Umbilical cord (tissue), 2 donors: Measurements from ENCODE around the gene SEMA7A. TPM values are rescaled to one million over a fixed set of nuclear protein-coding genes. Genes with fewer than 3 reads are reported as not detected.

Source experiments
- DNase-seq: peaks from one replicate; pipeline ENCODE4 v3.0.0-alpha.2; 2015; ENCODE audit warnings: low spot score
- total RNA-seq: library from RNA; depleted of rRNA; stranded (reverse); fragments of >200 nt; gene quantifications from one replicate; pipeline ENCODE4 v1.2.3, GENCODE V29; 2014; ENCODE audit warnings: low replicate concordance; ENCODE audit not compliant: insufficient read depth

SEMA7A gene
- total RNA-seq, 1 donor from 2014 or later = 23.1 TPM

- DNase-seq = peak; percentile 77
These were observed 44.3 kb downstream of the SEMA7A start for GRCh38 chr15:74389241-74390048.

- DNase-seq = no peak
These were observed 45.3 kb downstream of the SEMA7A start for GRCh38 chr15:74388363-74388951.

DNA sequence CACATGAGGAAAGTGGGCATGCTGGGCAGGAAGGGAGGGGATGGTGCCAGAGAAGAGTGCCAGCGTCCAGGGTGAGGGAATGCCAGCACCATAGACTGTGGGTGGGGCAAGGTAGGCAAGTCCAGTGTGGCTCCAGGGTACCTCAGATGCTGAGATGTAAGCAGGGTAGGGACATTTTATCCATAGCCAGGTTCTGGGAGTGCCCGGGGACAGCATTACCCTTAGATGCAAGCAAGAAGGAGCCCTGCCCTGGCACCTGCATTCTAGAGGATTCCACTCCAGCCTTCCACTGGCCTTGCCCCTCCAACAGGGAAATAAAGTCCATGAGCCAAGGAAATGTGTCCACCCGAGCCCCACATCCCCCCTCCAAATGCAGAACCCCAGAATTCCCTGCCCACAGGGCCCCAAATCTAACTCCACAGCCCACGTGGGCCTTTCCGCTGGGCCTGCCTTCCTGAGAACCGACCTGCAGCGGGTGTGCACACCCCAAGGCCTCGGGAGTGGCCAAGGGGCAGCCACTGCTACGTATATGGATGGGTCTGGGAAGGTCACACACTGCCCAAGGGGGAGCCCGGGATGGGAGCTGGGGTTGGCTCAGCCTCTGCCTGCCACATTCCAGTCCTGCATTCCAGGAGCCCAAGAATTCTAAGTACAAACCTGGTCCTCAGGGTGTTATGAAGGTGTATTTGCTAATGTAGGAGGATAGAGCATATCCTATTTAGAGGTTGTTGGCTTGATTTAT is 46.0 kb downstream of the SEMA7A start:
- DNase-seq = no peak

GRCh38 chr15:74387141-74387541 is 46.6 kb downstream of the SEMA7A start:
- DNase-seq = no peak

- no peak for DNase-seq
These were observed 47.1 kb downstream of the SEMA7A start for GRCh38 chr15:74386496-74387140.

- DNase-seq = peak; percentile 66
These were observed 48.0 kb downstream of the SEMA7A start for GRCh38 chr15:74385733-74386132.

GRCh38 chr15:74384881-74385643 is 48.7 kb downstream of the SEMA7A start:
- DNase-seq = peak; percentile 51

DNA sequence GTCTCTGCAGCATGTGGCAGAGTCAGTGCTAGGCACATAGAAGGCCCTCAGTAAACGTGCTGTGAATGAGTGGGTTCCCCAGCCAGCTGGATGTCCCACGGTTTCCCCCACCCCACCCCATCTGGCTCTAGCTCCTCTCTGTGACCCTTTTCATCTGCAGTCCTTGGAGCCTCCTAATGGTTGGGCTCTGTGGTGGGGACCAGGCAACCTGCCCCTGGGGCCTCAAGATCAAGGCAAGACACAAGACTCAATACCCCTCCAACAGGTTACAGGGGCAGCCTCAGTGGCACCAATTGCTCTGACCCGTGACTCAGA is 49.2 kb downstream of the SEMA7A start:
- no peak for DNase-seq

- DNase-seq = no peak
These were observed 49.8 kb downstream of the SEMA7A start for GRCh38 chr15:74383695-74384565.

DNA sequence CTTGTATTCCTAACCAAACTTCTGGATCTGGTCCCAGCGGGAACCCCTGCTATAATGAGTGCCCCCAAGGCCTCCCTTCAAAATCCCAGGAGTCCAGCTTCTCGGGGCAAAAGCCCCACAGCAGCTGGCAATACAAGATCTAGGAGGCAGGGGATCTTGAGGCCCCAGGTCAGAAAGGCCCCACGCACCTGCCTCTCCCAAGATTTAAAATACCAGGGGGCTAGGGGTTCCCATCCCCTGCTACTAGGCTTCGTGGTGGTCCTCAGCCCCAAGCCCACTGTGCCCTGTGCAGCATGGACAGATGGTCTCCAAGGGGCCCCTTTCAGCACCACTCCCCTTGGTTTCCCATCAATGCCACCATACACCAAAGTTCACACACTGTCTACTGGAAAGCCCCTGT is 50.5 kb downstream of the SEMA7A start:
- DNase-seq = no peak

DNA sequence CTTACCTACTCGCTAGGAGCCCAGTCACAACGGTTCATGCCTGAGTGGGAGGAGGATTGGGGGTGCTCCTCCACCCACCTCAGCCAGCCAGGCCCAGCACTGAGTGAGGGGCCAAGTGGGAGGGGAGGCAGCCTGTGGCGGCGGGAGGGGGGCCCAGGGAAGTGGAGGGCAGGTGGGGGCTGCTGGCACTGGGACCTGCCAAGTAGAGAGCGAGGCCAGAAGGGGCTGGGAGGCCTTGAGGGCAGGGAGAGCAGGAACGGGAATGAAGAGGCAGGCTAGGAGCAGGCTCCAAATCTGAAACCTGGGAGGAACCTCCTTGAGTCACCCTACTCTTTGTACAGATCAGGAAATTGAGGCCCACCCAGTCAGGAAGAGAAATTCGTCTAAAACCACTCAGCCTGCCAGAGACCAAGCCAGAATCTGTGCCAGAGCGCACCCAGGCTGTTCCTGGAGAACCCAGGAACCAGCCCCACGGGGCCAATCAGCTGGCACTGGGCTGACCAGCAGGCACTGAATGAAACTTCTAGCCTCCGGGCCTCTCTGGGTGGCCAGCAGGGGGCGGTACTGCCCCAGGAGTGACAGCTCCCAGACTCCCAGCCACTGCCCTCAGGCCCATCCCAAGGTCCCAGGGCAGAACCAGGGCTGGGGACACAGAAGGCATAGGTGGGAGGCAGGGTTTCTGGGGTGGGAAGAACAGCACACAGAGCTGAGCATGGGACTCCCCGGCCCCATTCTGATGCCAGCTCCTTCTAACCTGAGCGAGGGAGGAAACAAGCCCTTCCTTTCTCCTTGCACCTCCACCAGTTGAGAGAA is 51.5 kb downstream of the SEMA7A start:
- peak; percentile 89 for DNase-seq

DNA sequence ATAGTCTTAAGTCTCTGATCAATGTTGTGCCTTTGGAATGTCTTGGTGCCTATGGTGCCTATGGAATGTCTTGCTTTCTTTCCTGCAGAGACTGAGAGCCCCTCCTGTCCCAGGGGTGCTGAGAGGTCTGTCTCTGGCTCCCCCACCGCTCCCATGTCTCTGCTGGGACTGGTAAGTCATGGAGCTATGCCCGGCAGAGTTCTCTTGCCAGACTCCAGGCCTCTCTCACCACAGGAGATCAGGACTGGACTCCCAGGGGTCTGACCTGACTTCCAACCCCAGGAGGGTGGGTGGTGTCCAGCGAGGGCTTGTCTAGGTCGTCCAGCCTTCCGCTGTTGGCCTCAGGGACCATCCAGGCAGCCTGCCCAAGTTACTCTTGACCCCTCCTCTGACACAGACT is 52.3 kb downstream of the SEMA7A start:
- no peak for DNase-seq

DNA sequence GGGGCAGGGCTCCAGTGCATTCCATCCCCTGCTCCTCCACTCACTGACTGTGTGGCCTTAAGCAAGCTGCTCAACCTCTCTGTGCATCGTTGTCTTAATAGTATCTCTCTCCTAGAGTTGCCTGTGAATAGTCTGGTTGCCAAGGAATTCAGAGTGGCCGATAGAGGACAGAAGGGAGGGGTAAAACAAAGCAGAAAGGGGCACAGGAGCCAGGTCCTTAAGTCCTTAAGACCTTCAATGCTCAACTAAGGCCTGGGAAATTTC is 52.6 kb downstream of the SEMA7A start:
- DNase-seq = peak; percentile 53

DNA sequence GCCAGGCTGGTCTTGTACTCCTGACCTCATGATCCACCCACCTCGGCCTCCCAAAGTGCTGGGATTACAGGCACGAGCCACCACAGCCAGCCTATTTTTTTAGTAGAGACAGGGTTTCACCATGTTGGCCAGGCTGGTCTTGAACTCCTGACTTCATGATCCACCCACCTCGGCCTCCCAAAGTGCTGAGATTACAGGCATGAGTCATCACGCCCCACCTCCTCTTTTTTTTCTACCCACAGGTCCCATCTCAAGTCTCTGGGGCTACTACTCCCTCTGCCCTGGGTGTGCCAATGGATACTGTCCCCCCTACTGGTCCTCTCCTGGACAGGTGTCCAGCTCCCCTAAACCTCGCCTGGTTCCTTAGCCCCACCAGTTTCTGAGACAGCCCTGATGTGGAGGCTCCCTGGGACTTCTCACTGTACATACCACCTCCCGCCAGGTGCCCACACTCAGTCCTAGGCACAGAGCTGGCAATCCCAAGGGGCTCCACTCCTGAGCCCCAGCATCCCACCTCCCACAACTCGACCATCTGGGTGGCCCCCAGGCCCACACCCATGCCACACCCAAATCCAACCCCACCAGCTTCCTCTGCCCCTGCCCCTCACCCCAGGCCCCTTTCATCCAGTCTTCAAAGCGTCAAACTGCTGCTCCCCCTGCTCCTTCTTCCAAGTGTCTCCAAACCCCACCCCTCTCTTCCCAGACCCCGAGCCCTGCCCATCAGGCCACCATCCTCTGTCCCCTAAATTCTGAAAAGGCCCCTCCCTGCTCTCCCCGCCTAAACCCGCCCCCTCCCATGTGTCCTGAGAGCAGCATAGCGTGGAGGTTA is 53.2 kb downstream of the SEMA7A start:
- no peak for DNase-seq

DNA sequence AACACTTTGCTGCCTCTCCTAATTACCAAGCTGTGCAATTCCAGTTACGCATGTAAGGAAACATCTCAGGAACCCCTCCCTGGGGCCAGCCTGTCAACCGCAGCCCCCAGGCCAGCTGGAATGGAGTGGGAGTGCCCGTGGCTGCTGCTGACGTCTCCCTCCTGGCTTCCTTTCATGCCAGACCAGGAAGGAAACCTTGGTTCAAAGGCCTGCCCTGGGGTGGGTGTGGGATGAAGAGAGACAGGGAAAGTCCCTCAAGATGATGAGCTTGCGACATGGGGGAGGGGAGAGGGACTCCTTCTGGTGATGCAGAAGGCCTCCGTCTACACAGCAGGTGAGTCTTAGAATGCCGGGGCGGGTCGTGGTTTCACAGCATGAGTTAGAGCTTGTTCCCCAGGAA is 54.9 kb downstream of the SEMA7A start:
- peak; percentile 53 for DNase-seq

- peak; percentile 39 for DNase-seq
These were observed 55.7 kb downstream of the SEMA7A start for GRCh38 chr15:74377831-74378766.

DNA sequence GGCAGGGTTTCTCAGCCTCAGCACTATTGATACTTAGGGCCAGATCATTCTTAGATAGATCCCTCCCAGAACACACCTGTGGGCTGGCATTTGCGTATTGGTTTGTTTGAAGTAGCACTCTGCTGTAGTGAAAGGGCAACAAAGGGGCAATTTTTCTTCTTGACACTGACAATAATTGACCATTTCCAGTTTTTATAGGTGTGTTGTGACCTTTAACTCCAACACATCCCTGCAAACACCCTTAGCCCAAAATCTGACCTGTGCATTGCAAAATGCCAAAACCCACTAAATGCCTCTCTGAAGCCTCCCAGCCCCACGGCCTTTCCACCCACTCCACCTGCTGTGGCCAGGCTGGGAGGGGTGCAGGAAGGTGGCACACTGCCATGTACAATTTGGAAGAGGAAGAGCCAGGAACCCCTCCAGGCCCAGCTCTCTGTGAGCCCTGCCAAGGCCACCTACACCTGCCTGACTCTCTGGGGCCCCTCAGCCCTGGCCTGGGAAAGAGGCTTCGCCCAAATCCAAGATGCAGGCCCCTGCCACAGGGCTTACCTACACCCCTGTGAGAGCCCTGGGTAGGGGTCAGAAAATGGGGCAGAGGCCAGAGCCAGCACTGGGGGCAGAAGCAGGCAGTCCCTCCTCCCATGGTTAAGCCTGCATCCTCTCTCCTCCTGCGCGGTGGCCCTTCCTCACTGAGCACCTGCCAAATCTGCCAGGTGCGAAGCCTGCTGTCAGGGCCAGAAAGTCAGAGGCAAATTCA is 56.8 kb downstream of the SEMA7A start:
- peak; percentile 0 for DNase-seq
